8988T (cell line): Measurements from ENCODE around the gene KLHL2.
"Not testable (repeated sequence)": the region's sequence is repeated elsewhere in the genome, so short reads cannot be mapped to it uniquely, and the experiment has no call there.

Experiments
- DNase-seq: peaks from one replicate; pipeline ENCODE4 v3.0.0; 2011

KLHL2 gene

GRCh38 chr4:165203541-165204461, 3.6 kb upstream of the KLHL2 start:
- no peak for DNase-seq

- DNase-seq = no peak
Measured at GRCh38 chr4:165204462-165204830, 2.9 kb upstream of the KLHL2 start.

GRCh38 chr4:165207016-165207430, 338 bp upstream of the KLHL2 start:
- no peak for DNase-seq

GRCh38 chr4:165208221-165208652, 876 bp downstream of the KLHL2 start:
- DNase-seq = no peak

- no peak for DNase-seq
Measured at GRCh38 chr4:165208741-165209388, 1.5 kb downstream of the KLHL2 start.

GRCh38 chr4:165209796-165210195, 2.4 kb downstream of the KLHL2 start:
- no peak for DNase-seq

- no peak for DNase-seq
Measured at GRCh38 chr4:165210566-165210965, 3.2 kb downstream of the KLHL2 start.

- DNase-seq = not testable (repeated sequence)
Measured at GRCh38 chr4:165212647-165213046, 5.3 kb downstream of the KLHL2 start.

GRCh38 chr4:165213404-165213803, 6.0 kb downstream of the KLHL2 start:
- not testable (repeated sequence) for DNase-seq

- DNase-seq = not testable (repeated sequence)
Measured at GRCh38 chr4:165213991-165214709, 6.8 kb downstream of the KLHL2 start.

GRCh38 chr4:165215034-165215751, 7.8 kb downstream of the KLHL2 start:
- not testable (repeated sequence) for DNase-seq

GRCh38 chr4:165215761-165216487, 8.6 kb downstream of the KLHL2 start:
- not testable (repeated sequence) for DNase-seq

GRCh38 chr4:165217325-165217724, 10.0 kb downstream of the KLHL2 start:
- no peak for DNase-seq

GRCh38 chr4:165221306-165221705, 13.9 kb downstream of the KLHL2 start:
- not testable (repeated sequence) for DNase-seq

GRCh38 chr4:165221993-165222650, 14.8 kb downstream of the KLHL2 start:
- DNase-seq = not testable (repeated sequence)

- no peak for DNase-seq
Measured at GRCh38 chr4:165222651-165222994, 15.3 kb downstream of the KLHL2 start.

- DNase-seq = not testable (repeated sequence)
Measured at GRCh38 chr4:165227401-165227800, 20.0 kb downstream of the KLHL2 start.

GRCh38 chr4:165229490-165230200, 22.3 kb downstream of the KLHL2 start:
- DNase-seq = not testable (repeated sequence)

GRCh38 chr4:165232623-165233433, 25.5 kb downstream of the KLHL2 start:
- not testable (repeated sequence) for DNase-seq

- no peak for DNase-seq
Measured at GRCh38 chr4:165234766-165235165, 27.4 kb downstream of the KLHL2 start.
